Measurements from ENCODE around the gene MRPS35. TPM values are rescaled to one million over a fixed set of nuclear protein-coding genes. Genes with fewer than 3 reads are reported as not detected.

Gene MRPS35
- total RNA-seq, 6 experiments from 2014 or later = 34.6 to 84.4 (median 41.1) TPM

- ATAC-seq = no peak
- H3K4me3 ChIP-seq = no peak overlapping the region
These were observed 46.1 kb downstream of the MRPS35 start for GRCh38 chr12:27756670-27757195.

GRCh38 chr12:27762757-27763156 lies 52.1 kb downstream of the MRPS35 start:
- ATAC-seq = no peak
- no peak overlapping the region for H3K27ac ChIP-seq

More at GRCh38 chr12:27756670-27757195, 46.1 kb downstream of the MRPS35 start:
- WGBS (ENCODE audit: insufficient coverage, low coverage, low lambda C conversion rate, missing lambda C conversion rate) = 90% methylated on average over 4 of the region's 7 CpGs
- no peak for TF ChIP-seq POLR2A (IDR thresholded peaks at IDR 0.05)
- no peak for TF ChIP-seq CTCF (IDR thresholded peaks at IDR 0.05)
- Histone ChIP-seq H3K27ac (no peak overlapping the region), H3K9me3 (no peaks in the 10 kb centered on the region), H3K27me3 (no peaks in the 10 kb centered on the region), H3K36me3 (peaks cover 0 to 10% (median 0%) of the 10 kb centered on the region in 4 donors), H3K4me1 (peaks cover 0 to 15% (median 1%) of the 10 kb centered on the region in 4 donors)
- no peak for DNase-seq
- intact Hi-C loops (cut with DNase I) = no loop called here

GRCh38 chr12:27766587-27766986 lies 56.0 kb downstream of the MRPS35 start:
- Histone ChIP-seq H3K4me1 (no peaks in the 10 kb centered on the region), H3K36me3 (no peaks in the 10 kb centered on the region), H3K9me3 (no peaks in the 10 kb centered on the region), H3K27ac (no peak overlapping the region), H3K27me3 (no peaks in the 10 kb centered on the region), H3K4me3 (no peak overlapping the region)
- no peak for DNase-seq
- intact Hi-C loops (cut with DNase I) = no loop called here
- TF ChIP-seq CTCF (IDR thresholded peaks at IDR 0.05) (no peak), POLR2A (IDR thresholded peaks at IDR 0.05) (no peak)
- ATAC-seq = no peak
- WGBS (ENCODE audit: insufficient coverage, low coverage, low lambda C conversion rate, missing lambda C conversion rate) = 87% methylated on average over 3 of the region's 3 CpGs

More at GRCh38 chr12:27762757-27763156, 52.1 kb downstream of the MRPS35 start:
- Histone ChIP-seq H3K27me3 (no peaks in the 10 kb centered on the region), H3K36me3 (peaks cover 0 to 5% (median 0%) of the 10 kb centered on the region in 4 donors), H3K9me3 (no peaks in the 10 kb centered on the region), H3K4me3 (no peak overlapping the region), H3K4me1 (no peaks in the 10 kb centered on the region)
- TF ChIP-seq POLR2A (IDR thresholded peaks at IDR 0.05) (no peak), CTCF (IDR thresholded peaks at IDR 0.05) (no peak)
- intact Hi-C loops (cut with DNase I) = no loop called here
- no peak for DNase-seq
- 95% methylated on average over 2 of the region's 2 CpGs for WGBS (ENCODE audit: insufficient coverage, low coverage, low lambda C conversion rate, missing lambda C conversion rate)

GRCh38 chr12:27769142-27769673 lies 58.6 kb downstream of the MRPS35 start:
- ATAC-seq = no peak
- 78% methylated on average over 7 of the region's 8 CpGs for WGBS (ENCODE audit: insufficient coverage, low coverage, low lambda C conversion rate, missing lambda C conversion rate)

GRCh38 chr12:27771481-27772327 lies 61.1 kb downstream of the MRPS35 start:
- 78% methylated on average over 3 of the region's 3 CpGs for WGBS (ENCODE audit: insufficient coverage, low coverage, low lambda C conversion rate, missing lambda C conversion rate)
- H3K27ac ChIP-seq = no peak overlapping the region
- intact Hi-C loops (cut with DNase I) = no loop called here
- H3K36me3 ChIP-seq = no peaks in the 10 kb centered on the region
- no peak overlapping the region for H3K4me3 ChIP-seq
- no peaks in the 10 kb centered on the region for H3K9me3 ChIP-seq
- no peak for TF ChIP-seq CTCF (IDR thresholded peaks at IDR 0.05)
- no peak for TF ChIP-seq POLR2A (IDR thresholded peaks at IDR 0.05)
- ATAC-seq = no peak
- H3K4me1 ChIP-seq = no peaks in the 10 kb centered on the region
- no peaks in the 10 kb centered on the region for H3K27me3 ChIP-seq
- no peak for DNase-seq

More at GRCh38 chr12:27769142-27769673, 58.6 kb downstream of the MRPS35 start:
- Histone ChIP-seq H3K9me3 (no peaks in the 10 kb centered on the region), H3K4me1 (no peaks in the 10 kb centered on the region), H3K27me3 (no peaks in the 10 kb centered on the region), H3K27ac (no peak overlapping the region), H3K36me3 (no peaks in the 10 kb centered on the region), H3K4me3 (no peak overlapping the region)
- intact Hi-C loops (cut with DNase I) = no loop called here
- TF ChIP-seq POLR2A (IDR thresholded peaks at IDR 0.05) = no peak
- DNase-seq = no peak
